HK-2 (cell line): ENCODE data around the gene PTPRE.

Source experiments
- DNase-seq: peaks from one replicate; pipeline ENCODE4 v3.0.0-alpha.2; 2018; ENCODE audit not compliant: unreplicated experiment

The PTPRE gene

DNA sequence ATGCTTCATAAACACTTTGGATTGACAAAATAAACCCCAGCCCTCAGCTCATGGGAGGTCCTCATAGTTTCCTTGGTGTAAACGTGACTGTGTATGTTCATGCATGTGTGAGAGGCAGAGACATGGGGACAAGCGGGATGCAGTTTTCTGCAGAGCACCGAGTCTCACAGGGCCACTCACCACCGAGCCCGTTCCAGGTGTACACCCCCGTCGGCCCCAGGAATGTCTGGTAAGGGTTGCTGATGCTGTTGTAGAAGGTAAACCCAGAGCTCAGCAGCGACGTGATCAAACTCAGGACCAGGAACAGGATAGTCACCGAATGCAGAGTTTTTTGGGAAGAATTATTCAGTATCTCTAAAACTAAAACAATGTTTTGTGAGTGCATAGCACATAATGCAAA lies 23.4 kb upstream of the PTPRE start:
- DNase-seq = no peak

GRCh38 chr10:127884501-127884900 lies 22.4 kb upstream of the PTPRE start:
- DNase-seq = no peak

GRCh38 chr10:127886371-127887051 lies 20.4 kb upstream of the PTPRE start:
- no peak for DNase-seq

- DNase-seq = no peak
Measured at GRCh38 chr10:127887541-127888415, 19.1 kb upstream of the PTPRE start.

DNA sequence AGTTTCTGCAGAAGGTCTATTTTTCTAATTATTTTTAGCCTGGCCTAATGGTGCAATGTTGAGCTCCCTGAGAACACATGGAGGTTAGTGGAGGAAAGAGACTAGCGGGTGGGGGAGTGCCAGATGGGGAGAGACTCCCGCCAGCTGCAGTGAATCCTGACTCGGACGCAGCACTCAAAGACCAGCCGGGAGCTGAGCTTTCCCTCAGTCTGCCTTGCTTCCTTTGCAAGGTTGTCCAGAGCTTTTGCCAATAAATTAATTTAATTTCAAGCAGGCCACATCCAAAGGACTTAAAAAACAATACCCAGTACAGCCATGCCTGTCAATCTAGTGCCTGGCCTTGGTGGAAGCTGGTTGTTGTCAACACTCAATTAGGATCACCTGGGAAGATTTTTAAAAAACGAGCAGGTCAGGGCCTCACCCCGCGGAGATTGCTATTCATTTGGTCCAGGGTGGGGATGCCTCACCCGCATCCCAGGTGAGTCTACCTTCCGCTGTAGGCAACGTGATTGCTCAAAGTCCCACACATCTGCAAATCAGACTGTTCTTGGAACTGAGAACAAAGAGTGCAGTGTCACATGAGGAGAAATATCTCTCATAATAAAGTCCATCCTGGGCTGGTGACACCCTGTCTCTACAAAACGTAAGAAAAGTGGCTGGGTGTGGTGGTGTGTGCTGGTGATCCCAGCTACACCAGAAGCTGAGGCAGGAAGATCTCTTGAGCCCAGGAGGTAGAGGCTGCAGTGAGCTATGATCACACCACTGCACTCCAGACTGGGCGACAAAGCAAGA lies 18.2 kb upstream of the PTPRE start:
- DNase-seq = no peak

DNA sequence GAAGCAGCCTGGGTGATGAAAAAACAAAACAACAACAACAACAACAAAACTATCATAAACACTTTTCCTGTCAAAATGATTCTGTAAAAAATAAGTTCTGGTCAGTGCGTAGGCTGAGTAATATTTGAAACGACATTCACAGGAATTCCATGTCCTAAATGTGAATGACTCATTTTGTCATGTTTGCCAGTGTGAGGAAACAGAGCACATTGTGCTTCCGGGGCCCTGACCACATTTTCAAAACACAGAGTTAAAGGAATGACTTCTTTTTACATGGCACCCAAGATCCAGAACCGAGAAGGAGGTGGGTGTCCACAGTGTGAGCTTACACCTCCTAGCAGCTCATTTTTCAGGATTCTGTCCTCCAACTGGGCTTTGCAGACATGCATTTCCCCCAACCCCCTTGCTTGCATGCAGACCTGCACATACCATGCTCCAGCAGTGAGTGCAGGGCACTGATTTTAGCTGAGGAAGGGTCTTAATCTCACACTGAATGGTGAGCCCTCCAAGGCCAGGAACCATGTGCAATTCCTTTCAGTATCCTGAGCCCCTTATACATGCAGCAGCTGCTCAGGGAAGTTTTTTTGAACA lies 17.2 kb upstream of the PTPRE start:
- no peak for DNase-seq

GRCh38 chr10:127890216-127890615 lies 16.7 kb upstream of the PTPRE start:
- DNase-seq = no peak

- no peak for DNase-seq
Measured at GRCh38 chr10:127890832-127891334, 16.0 kb upstream of the PTPRE start.

GRCh38 chr10:127892743-127893142 lies 14.2 kb upstream of the PTPRE start, which contains the start of gene CLRN3:
Gene CLRN3, minus strand, starts transcription at chr10:127892941. Its CDS starts 157 bp downstream, at chr10:127892784.
- DNase-seq = no peak

DNA sequence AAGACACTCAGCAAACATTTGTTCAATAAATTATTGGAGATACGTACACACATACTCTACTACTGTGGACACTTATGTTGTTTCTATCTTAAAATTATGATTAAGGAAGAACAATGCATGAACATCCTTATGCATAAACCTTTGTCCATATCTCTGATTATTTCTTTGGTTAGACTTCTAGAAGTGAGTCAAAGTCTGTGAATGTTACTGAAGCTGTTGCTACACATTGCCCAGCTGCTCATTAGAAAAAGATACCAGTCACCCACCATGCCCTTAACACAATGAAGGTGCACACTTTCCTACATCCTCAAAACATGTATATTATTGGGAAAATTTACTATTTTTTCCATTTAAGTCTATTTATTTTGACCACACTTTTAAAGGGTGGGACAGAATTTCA lies 12.8 kb upstream of the PTPRE start:
- DNase-seq = no peak

DNA sequence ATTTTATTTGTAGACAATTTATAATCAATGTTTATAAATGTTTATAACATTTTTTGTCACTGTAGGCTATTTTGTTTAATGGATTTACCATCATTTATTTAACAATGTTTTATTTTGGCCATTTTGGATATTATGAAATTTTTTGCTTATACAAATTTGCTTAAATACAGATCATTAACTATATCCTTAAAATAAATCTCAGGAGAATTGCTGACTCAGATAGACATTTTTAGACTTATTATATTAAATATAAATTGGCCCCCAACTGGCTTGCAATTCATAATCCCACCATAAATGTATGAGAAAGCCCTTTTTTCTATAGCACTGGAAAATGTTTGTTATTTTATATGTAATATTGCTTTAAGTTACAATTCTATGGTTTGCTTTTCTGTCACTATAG lies 10.3 kb upstream of the PTPRE start:
- no peak for DNase-seq

DNA sequence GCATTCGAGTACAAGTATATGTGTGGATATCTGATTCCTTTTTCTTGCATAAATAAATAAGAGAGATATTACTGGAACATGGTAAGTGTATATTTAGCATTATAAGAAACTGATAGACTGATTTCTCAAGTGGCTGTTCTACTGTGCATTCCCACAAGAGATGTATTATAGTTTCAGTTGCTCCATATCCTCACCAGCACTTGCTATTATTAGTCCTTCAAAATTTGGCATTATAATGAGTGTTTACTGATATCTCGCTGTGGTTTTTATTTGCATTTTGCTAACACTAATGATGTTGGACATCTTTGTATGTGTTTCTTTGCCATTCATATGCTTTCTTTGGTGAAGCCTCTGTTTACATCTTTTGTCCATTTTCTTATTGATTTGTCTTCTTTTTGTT lies 9.7 kb upstream of the PTPRE start:
- no peak for DNase-seq

DNA sequence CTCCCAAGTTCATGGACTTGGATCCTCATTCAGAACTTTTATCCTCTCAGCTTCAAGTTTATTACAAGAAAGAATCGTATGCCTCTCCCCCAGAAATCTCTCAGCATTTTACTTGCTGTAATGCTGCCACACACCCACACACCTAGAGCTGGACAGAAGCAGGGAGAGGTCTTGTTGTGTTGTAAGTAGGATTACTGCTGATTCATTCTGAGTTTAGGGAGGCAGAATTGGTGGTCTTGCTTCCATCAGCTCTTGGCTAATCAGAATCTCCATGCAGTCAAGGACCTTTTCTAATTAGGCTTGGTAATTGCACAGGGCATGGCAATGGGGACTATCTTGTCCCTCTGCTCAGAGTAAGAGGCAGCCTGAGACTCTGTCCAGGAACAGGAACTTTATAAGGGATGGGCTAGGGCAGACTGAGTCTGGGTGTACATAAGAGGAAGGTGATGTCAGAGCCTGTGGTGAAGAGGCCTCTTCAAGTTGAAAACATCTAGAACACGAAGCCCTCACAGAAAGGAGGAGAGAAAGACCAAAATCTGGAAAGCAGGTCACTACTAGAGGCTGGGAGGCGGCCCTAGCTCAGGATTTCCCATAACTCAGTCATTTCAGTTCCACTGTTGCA lies 7.0 kb upstream of the PTPRE start:
- DNase-seq = no peak

- no peak for DNase-seq
Measured at GRCh38 chr10:127903789-127904188, 3.1 kb upstream of the PTPRE start.

DNA sequence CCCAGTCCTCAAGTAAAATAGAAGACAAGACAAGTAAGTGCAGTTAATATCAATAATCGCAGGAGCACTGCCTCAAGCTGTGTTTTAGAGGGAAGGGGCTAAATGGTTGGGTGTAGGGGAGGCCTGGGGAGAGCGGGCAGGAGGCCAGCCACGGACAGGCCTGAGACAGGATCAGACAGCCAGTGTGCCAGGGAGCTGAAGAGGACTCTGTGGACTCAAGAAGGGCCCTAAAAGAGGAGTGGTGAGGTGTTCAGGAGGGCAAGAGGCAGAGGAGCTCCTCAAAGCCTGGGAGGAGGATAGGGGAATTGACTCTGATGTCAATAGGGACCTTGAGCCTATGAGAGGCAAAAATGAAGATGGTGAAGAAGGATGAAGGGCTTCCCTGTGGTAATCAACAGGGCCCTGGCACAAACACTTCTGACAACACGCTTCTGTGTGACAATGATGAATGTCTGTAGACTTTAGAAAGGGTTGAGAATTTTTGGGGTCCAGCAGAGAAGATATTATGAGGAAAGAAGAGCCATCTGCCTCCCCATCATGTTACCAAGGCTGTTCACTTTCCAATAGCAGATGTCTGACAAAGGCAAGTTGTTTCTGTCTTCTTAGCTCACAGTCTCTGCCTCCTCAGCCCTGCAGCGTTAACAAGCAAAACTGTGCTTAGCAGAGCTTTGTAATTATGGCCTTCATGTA lies 2.4 kb upstream of the PTPRE start:
- DNase-seq = no peak

- no peak for DNase-seq
Measured at GRCh38 chr10:127905001-127905847, 1.7 kb upstream of the PTPRE start.

DNA sequence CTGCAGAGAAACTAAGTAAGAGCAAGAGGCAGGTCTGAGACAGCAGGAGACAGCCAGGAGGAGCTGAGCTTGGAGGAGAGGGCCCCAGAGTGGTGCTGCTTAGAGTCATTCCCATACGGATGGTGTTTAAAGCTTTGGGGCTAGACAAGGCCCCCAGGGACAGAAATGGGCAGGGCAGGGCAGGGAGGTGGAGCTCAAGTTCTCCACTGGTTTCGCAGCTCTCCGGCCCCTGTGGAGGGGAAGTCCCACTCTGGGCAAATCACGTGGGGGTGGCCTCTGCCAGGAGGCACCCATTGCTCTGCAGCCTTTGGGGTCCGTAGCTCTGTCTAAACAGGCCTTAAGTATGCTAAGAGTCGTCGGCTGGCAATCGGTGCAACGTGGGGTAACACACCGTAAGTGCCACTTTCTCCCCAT lies 1.0 kb upstream of the PTPRE start:
- DNase-seq = no peak

GRCh38 chr10:127907411-127908105 lies 655 bp downstream of the PTPRE start:
- DNase-seq = peak; percentile 58
